Measurements from ENCODE around the gene TPM4. TPM values are rescaled to one million over a fixed set of nuclear protein-coding genes. Genes with fewer than 3 reads are reported as not detected.

TPM4 gene
- total and polyA plus RNA-seq, 2 of the 8 experiments (the other 6 are each of a cell fraction or from before 2014, with no cell fraction given) = 160 to 359 TPM

GRCh38 chr19:16148443-16149229, 72.3 kb downstream of the TPM4 start:
- H2AK5ac ChIP-seq (ENCODE audit: low read depth, low read length) = no peak overlapping the region
- H3K9me3 ChIP-seq (ENCODE audit: insufficient read depth in 2 of 2, low read depth in 1 of 2, low read length in 1 of 2) = no peaks in the 10 kb centered on the region
- no peaks in the 10 kb centered on the region for H3K27me3 ChIP-seq (replicated peaks in 1 of 4; ENCODE audit: control insufficient read depth in 3 of 4, extremely low read depth in 1 of 4, insufficient read depth in 3 of 4, low read length in 3 of 4)
- POLR2A ChIA-PET (ENCODE audit: partially characterized antibody) = interaction anchor here (0.6 to 2.3 kb wide), 3 partner anchors 10 to 17 kb away, joined by 3 to 6 read pairs (median 6); no protein-coding TSS in a partner anchor
- H3K27ac ChIP-seq (ENCODE audit: low read depth, low read length) = no peak overlapping the region
- DNase-seq (ENCODE audit: low read depth in 1 of 2, low spot score in 2 of 2) = no peak
- CTCF ChIA-PET (ENCODE audit: partially characterized antibody) = interaction anchor here (0.6 to 1.2 kb wide), 4 partner anchors 9 to 43 kb away, joined by 3 to 5 read pairs (median 4); no protein-coding TSS in a partner anchor
- H3K36me3 ChIP-seq (ENCODE audit: control insufficient read depth in 2 of 4, insufficient read depth in 4 of 4, low read length in 3 of 4) = no peaks in the 10 kb centered on the region
- FAIRE-seq = no peak
- H3K14ac ChIP-seq (ENCODE audit: insufficient read length) = no peak overlapping the region
- no peak overlapping the region for H3K4me2 ChIP-seq (ENCODE audit: insufficient read depth in 1 of 2, low read depth in 2 of 2, low read length in 2 of 2)
- no peak overlapping the region for H2BK20ac ChIP-seq (ENCODE audit: low read length)
- H2BK15ac ChIP-seq (ENCODE audit: low read length) = no peak overlapping the region
- H4K5ac ChIP-seq (ENCODE audit: insufficient read length, low read depth, low read length) = no peak overlapping the region
- no peak overlapping the region for H3K56ac ChIP-seq (replicated peaks; ENCODE audit: insufficient read length, low read depth, low read length)
- 87% methylated on average over 6 of the region's 8 CpGs; no CpG with 5 or more reads in 1 of the 2 experiments for whole genome bisulfite sequencing, 2 experiments (ENCODE audit: extremely low coverage in 1 of 2, insufficient coverage in 1 of 2, insufficient read length in 1 of 2, insufficient replicate concordance in 2 of 2, low coverage in 1 of 2, low lambda C conversion rate in 2 of 2, missing lambda C conversion rate in 1 of 2)
- H3K23ac ChIP-seq (ENCODE audit: insufficient read length) = no peak overlapping the region
- H3K23me2 ChIP-seq (ENCODE audit: low read depth, low read length) = peaks cover 2% of the 10 kb centered on the region; the same call in 1 of the 2 replicates
- no peak overlapping the region; a peak in 1 of 7 replicates for H3K9ac ChIP-seq (replicated peaks in 1 of 4; ENCODE audit: extremely low read depth in 1 of 4, low read depth in 3 of 4, low read length in 3 of 4)
- peaks cover 0 to 2% (median under 1%) of the 10 kb centered on the region in 4 experiments; a peak in 1 of 7 replicates for H3K4me1 ChIP-seq (replicated peaks in 1 of 4; ENCODE audit: control insufficient read depth in 3 of 4, insufficient read depth in 4 of 4, low read length in 3 of 4)
- H2BK12ac ChIP-seq (ENCODE audit: low read depth, low read length) = no peak overlapping the region
- no peak overlapping the region for H2BK120ac ChIP-seq (replicated peaks; ENCODE audit: low read depth, low read length)
- H3K18ac ChIP-seq (ENCODE audit: extremely low read depth, low read length) = no peak overlapping the region
- no peak overlapping the region; the same call in 1 of the 2 replicates for H4K8ac ChIP-seq (ENCODE audit: extremely low read depth, insufficient read depth, low read length)
- no peaks in the 10 kb centered on the region for H4K20me1 ChIP-seq (replicated peaks in 1 of 2; ENCODE audit: control insufficient read depth in 1 of 2, insufficient read depth in 2 of 2, low read length in 2 of 2)
- H3K79me1 ChIP-seq (ENCODE audit: low read depth, low read length) = no peaks in the 10 kb centered on the region
- no peak overlapping the region for H4K91ac ChIP-seq (replicated peaks; ENCODE audit: insufficient read length, low read length)
- no peak overlapping the region for H3K4ac ChIP-seq (replicated peaks; ENCODE audit: insufficient read length, low read depth, low read length)
- H2BK5ac ChIP-seq (ENCODE audit: low read depth, low read length) = no peak overlapping the region
- no peak overlapping the region for H3K4me3 ChIP-seq (ENCODE audit: extremely low read depth in 1 of 4, insufficient read depth in 2 of 4, low read depth in 3 of 4, low read length in 4 of 4)
- H3K79me2 ChIP-seq (ENCODE audit: control insufficient read depth in 1 of 2, insufficient read depth in 2 of 2, low read length in 2 of 2) = no peaks in the 10 kb centered on the region
- H2AFZ ChIP-seq (ENCODE audit: low read length) = no peak overlapping the region
- TF ChIP-seq SIX5 (IDR thresholded peaks at IDR 0.05; ENCODE audit: low read depth, low read length) (no peak), EGR1 (IDR thresholded peaks at IDR 0.05; ENCODE audit: borderline replicate concordance, low read depth, low read length) (no peak), POU5F1 (IDR thresholded peaks at IDR 0.05; ENCODE audit: low read depth, low read length) (no peak), NRF1 (IDR thresholded peaks at IDR 0.05; ENCODE audit: low read depth, low read length) (no peak), CHD1 (IDR thresholded peaks at IDR 0.05; ENCODE audit: low read depth, low read length) (no peak), BACH1 (IDR thresholded peaks at IDR 0.05; ENCODE audit: low read length) (no peak), TEAD4 (IDR thresholded peaks at IDR 0.05; ENCODE audit: low read depth, low read length) (no peak), SP1 (IDR thresholded peaks at IDR 0.05; ENCODE audit: low read depth, low read length) (no peak), JUND (IDR thresholded peaks at IDR 0.05; ENCODE audit: low read length) (no peak), GTF2F1 (IDR thresholded peaks at IDR 0.05; ENCODE audit: borderline replicate concordance, low read depth, low read length) (no peak), CTBP2 (IDR thresholded peaks at IDR 0.05; ENCODE audit: borderline replicate concordance, insufficient read depth, insufficient read length, low read length) (no peak), TAF1 (IDR thresholded peaks at IDR 0.05; ENCODE audit: low read depth, low read length) (no peak), TCF12 (IDR thresholded peaks at IDR 0.05; ENCODE audit: low read depth, low read length) (no peak), SP2 (IDR thresholded peaks at IDR 0.05; ENCODE audit: low read length) (no peak)
